Panc1 (cell line): ENCODE measurements around the gene B3GNT4. TPM values are rescaled to one million over a fixed set of nuclear protein-coding genes. Genes with fewer than 3 reads are reported as not detected.
"Not testable (repeated sequence)": the region's sequence is repeated elsewhere in the genome, so short reads cannot be mapped to it uniquely, and the experiment has no call there.

Experiments
- ATAC-seq: fragments of 200-7000 bp; cut with Tn5 transposase; 2 replicates; pipeline ENCODE4 v1.9.1; 2020; ENCODE audit warnings: mild to moderate bottlenecking, moderate library complexity
- BruUV-seq: library from RNA; stranded (reverse); fragments of 400-500 nt; replicated peaks from 2 replicates; lab custom pipeline; 2021; lab: Mats Ljungman, UMichigan
- CTCF ChIA-PET: fragments of 300-600 bp; sonication (Branson Sonifier 250); formaldehyde crosslinking; loops from one replicate; lab custom pipeline; 2022; ENCODE audit warnings: antibody characterized with exemption; lab: Charles Lee
- POLR2A ChIA-PET: fragments of 300-600 bp; sonication (Branson Sonifier 250); formaldehyde crosslinking; loops from one replicate; lab custom pipeline; 2022; ENCODE audit warnings: antibody characterized with exemption; lab: Charles Lee
- DNase-seq: peaks from one replicate; pipeline ENCODE4 v3.0.0-alpha.2; 2010; ENCODE audit warnings: low read depth, low spot score
- H3K27ac ChIP-seq: 2 replicates; pipeline ENCODE4 v1.5.1; 2011; ENCODE audit warnings: mild to moderate bottlenecking, low read length, inconsistent platforms
- H3K27me3 ChIP-seq: fragments of 200-500 bp; sonication (Bioruptor generic); 2 replicates; pipeline ENCODE4 v1.6.0; 2014; ENCODE audit warnings: low read length, inconsistent platforms; ENCODE audit not compliant: control insufficient read depth, insufficient read depth
- H3K36me3 ChIP-seq: fragments of 200-500 bp; sonication (Bioruptor generic); 2 replicates; pipeline ENCODE4 v1.5.1; 2014; ENCODE audit warnings: inconsistent platforms, mild to moderate bottlenecking, low read length, moderate library complexity; ENCODE audit not compliant: control insufficient read depth, insufficient read depth
- H3K4me1 ChIP-seq: 2 replicates; pipeline ENCODE4 v1.5.1; 2011; ENCODE audit warnings: inconsistent platforms, mild to moderate bottlenecking, low read length, moderate library complexity; ENCODE audit not compliant: control insufficient read depth, insufficient read depth
- H3K4me3 ChIP-seq, 2 experiments: 2 replicates each; pipeline ENCODE4 v1.5.1; 2011 to 2012; ENCODE audit warnings: low read depth in 2 of 2, low read length in 2 of 2, mild to moderate bottlenecking in 2 of 2, inconsistent platforms in 1 of 2, moderate library complexity in 1 of 2
- H3K9me3 ChIP-seq: fragments of 200-500 bp; sonication (Bioruptor generic); 2 replicates; pipeline ENCODE4 v1.5.1; 2014; ENCODE audit warnings: low read depth, mild to moderate bottlenecking, inconsistent platforms, low read length, moderate library complexity; ENCODE audit not compliant: control insufficient read depth, insufficient read depth
- CTCF ChIP-seq: fragments of 450-650 bp; IDR thresholded peaks from 2 replicates; pipeline ENCODE4 v1.5.1; 2017; ENCODE audit warnings: mild to moderate bottlenecking
- POLR2AphosphoS5 ChIP-seq: IDR thresholded peaks from 2 replicates; pipeline ENCODE4 v1.6.1; 2012; ENCODE audit warnings: mild to moderate bottlenecking, low read depth, low read length, moderate library complexity
- REST ChIP-seq, 2 experiments: IDR thresholded peaks; 2 replicates each; pipeline ENCODE4 v1.6.1; 2011 to 2012; ENCODE audit warnings: low read depth in 2 of 2, control low read depth in 1 of 2, low read length in 1 of 2, mild to moderate bottlenecking in 1 of 2, moderate library complexity in 1 of 2; ENCODE audit not compliant: insufficient read depth in 1 of 2
- SIN3A ChIP-seq: IDR thresholded peaks from 2 replicates; pipeline ENCODE4 v1.6.1; 2012; ENCODE audit warnings: low read depth, mild to moderate bottlenecking, low read length, moderate library complexity, borderline replicate concordance; ENCODE audit not compliant: insufficient read depth
- TCF7L2 ChIP-seq: IDR thresholded peaks from 2 replicates; pipeline ENCODE4 v1.6.1; 2011; ENCODE audit warnings: mild to moderate bottlenecking, low read depth, low read length, inconsistent platforms
- in situ Hi-C: cut with HindIII; loops from 2 replicates; pipeline ENCODE4 v1.10.0; 2016; ENCODE audit warnings: low sequenced_read_pairs, low pct_unique_long_range_greater_than_20kb
- intact Hi-C: fragments of 100-400 bp; cut with micrococcal nuclease; formaldehyde crosslinking; loops from one replicate; pipeline ENCODE4 v1.10.0; 2022; ENCODE audit not compliant: unreplicated experiment
- total RNA-seq: library from RNA; stranded (reverse); gene quantifications from one replicate; pipeline ENCODE4 v1.2.1, GENCODE V29; 2021; ENCODE audit not compliant: unreplicated experiment

Gene B3GNT4
- total RNA-seq, 1 experiment from 2014 or later: 1.8 TPM

GRCh38 chr12:122201381-122201780 lies 2.1 kb upstream of the B3GNT4 start:
- CTCF ChIA-PET: interaction anchor here (0.6 kb wide), 1 partner anchor 235 kb away, joined by 16 read pairs; no protein-coding TSS in a partner anchor

GRCh38 chr12:122202017-122202416 lies 1.5 kb upstream of the B3GNT4 start:
- BruUV-seq: no TSS peak
- in situ Hi-C loops: no loop called here
- Histone ChIP-seq H3K36me3 (no peaks in the 10 kb centered on the region), H3K4me3 (no peak overlapping the region), H3K27ac (no peak overlapping the region), H3K4me1 (peaks cover 11% of the 10 kb centered on the region; the same call in 1 of the 2 replicates), H3K27me3 (no peaks in the 10 kb centered on the region), H3K9me3 (no peaks in the 10 kb centered on the region)
- ChIA-PET POLR2A (interaction anchor here (0.7 kb wide), 1 partner anchor 157 kb away, joined by 4 read pairs; no protein-coding TSS in a partner anchor), CTCF (no interaction called here)
- TF ChIP-seq REST (IDR thresholded peaks at IDR 0.05; ENCODE audit: insufficient read depth in 1 of 2, low read depth in 2 of 2, low read length in 1 of 2) (no peak), CTCF (no peak), SIN3A (no peak), POLR2AphosphoS5 (no peak), TCF7L2 (no peak)
- intact Hi-C loops: no loop called here
- no peak for DNase-seq
- no peak for ATAC-seq

More at GRCh38 chr12:122201381-122201780, 2.1 kb upstream of the B3GNT4 start:
- H3K27ac ChIP-seq: no peak overlapping the region
- H3K4me3 ChIP-seq: no peak overlapping the region
- no peaks in the 10 kb centered on the region for H3K9me3 ChIP-seq
- H3K4me1 ChIP-seq: peaks cover 11% of the 10 kb centered on the region; the same call in 1 of the 2 replicates
- in situ Hi-C loops (no loop called here), intact Hi-C loops (no loop called here)
- no peaks in the 10 kb centered on the region for H3K36me3 ChIP-seq
- no peak for ATAC-seq
- POLR2A ChIA-PET: interaction anchor here (0.7 kb wide), 1 partner anchor 157 kb away, joined by 4 read pairs; no protein-coding TSS in a partner anchor
- TF ChIP-seq REST (IDR thresholded peaks at IDR 0.05; ENCODE audit: insufficient read depth in 1 of 2, low read depth in 2 of 2, low read length in 1 of 2) (no peak), TCF7L2 (no peak), SIN3A (no peak), CTCF (no peak), POLR2AphosphoS5 (no peak)
- DNase-seq: no peak
- BruUV-seq: no TSS peak
- no peaks in the 10 kb centered on the region for H3K27me3 ChIP-seq

GRCh38 chr12:122202811-122203210 lies 698 bp upstream of the B3GNT4 start:
- ATAC-seq, BruUV-seq, H3K36me3 ChIP-seq, H3K9me3 ChIP-seq, intact Hi-C loops, H3K27me3 ChIP-seq, DNase-seq, CTCF ChIA-PET, POLR2A ChIA-PET, in situ Hi-C loops: not testable (repeated sequence)
- H3K4me1 ChIP-seq: peaks cover 16% of the 10 kb centered on the region
- peak overlapping the region; percentile 83 for H3K27ac ChIP-seq
- peak overlapping the region; percentile 56 to 76 for H3K4me3 ChIP-seq
